ENCODE results near the gene WDCP.

Gene WDCP

GRCh38 chr2:24011250-24012104 is 35.7 kb downstream of the WDCP start:
- Histone ChIP-seq H2AFZ (ENCODE audit: low read length, unreplicated experiment) (no peak overlapping the region), H3K4me1 (ENCODE audit: control insufficient read depth, insufficient read depth, low read length, unreplicated experiment) (peaks cover 24% of the 10 kb centered on the region), H3K27me3 (ENCODE audit: insufficient read depth, low read length) (no peaks in the 10 kb centered on the region), H3K79me2 (ENCODE audit: control insufficient read depth, insufficient read depth, low read length, unreplicated experiment) (no peaks in the 10 kb centered on the region), H3K36me3 (ENCODE audit: insufficient read depth, low read length) (no peaks in the 10 kb centered on the region), H3K4me3 (ENCODE audit: low read depth, low read length) (no peak overlapping the region), H3K27ac (ENCODE audit: low read depth, low read length) (no peak overlapping the region)

GRCh38 chr2:24010477-24011249 is 36.5 kb downstream of the WDCP start:
- Histone ChIP-seq H3K4me3 (ENCODE audit: low read depth, low read length) (peak overlapping the region; percentile 71), H3K27ac (ENCODE audit: low read depth, low read length) (no peak overlapping the region), H2AFZ (ENCODE audit: low read length, unreplicated experiment) (peak overlapping the region; percentile 28)

GRCh38 chr2:24009680-24010476 is 37.3 kb downstream of the WDCP start, which contains the start of gene MFSD2B:
TSS of gene MFSD2B (plus strand) at chr2:24010085. CDS start at chr2:24010097, 12 bp downstream.
- H2AFZ ChIP-seq (ENCODE audit: low read length, unreplicated experiment), result peak within 1 kb of the TSS; percentile 28
- no peaks in the 10 kb centered on the region for H3K79me2 ChIP-seq (ENCODE audit: control insufficient read depth, insufficient read depth, low read length, unreplicated experiment)
- H3K27me3 ChIP-seq (ENCODE audit: insufficient read depth, low read length), result no peaks in the 10 kb centered on the region
- H3K36me3 ChIP-seq (ENCODE audit: insufficient read depth, low read length), result no peaks in the 10 kb centered on the region
- peak within 1 kb of the TSS; percentile 71 for H3K4me3 ChIP-seq (ENCODE audit: low read depth, low read length)
- no peak within 1 kb of the TSS for H3K27ac ChIP-seq (ENCODE audit: low read depth, low read length)
- peaks cover 13% of the 10 kb centered on the region for H3K4me1 ChIP-seq (ENCODE audit: control insufficient read depth, insufficient read depth, low read length, unreplicated experiment)

More at GRCh38 chr2:24010477-24011249, 36.5 kb downstream of the WDCP start:
- Histone ChIP-seq H3K79me2 (ENCODE audit: control insufficient read depth, insufficient read depth, low read length, unreplicated experiment) (no peaks in the 10 kb centered on the region), H3K4me1 (ENCODE audit: control insufficient read depth, insufficient read depth, low read length, unreplicated experiment) (peaks cover 16% of the 10 kb centered on the region), H3K27me3 (ENCODE audit: insufficient read depth, low read length) (no peaks in the 10 kb centered on the region), H3K36me3 (ENCODE audit: insufficient read depth, low read length) (no peaks in the 10 kb centered on the region)

GRCh38 chr2:24009367-24009679 is 37.9 kb downstream of the WDCP start:
- Histone ChIP-seq H3K4me3 (ENCODE audit: low read depth, low read length) (peak overlapping the region; percentile 71; the same call in 1 of the 2 replicates), H3K79me2 (ENCODE audit: control insufficient read depth, insufficient read depth, low read length, unreplicated experiment) (no peaks in the 10 kb centered on the region), H3K27me3 (ENCODE audit: insufficient read depth, low read length) (no peaks in the 10 kb centered on the region), H3K27ac (ENCODE audit: low read depth, low read length) (no peak overlapping the region), H3K4me1 (ENCODE audit: control insufficient read depth, insufficient read depth, low read length, unreplicated experiment) (peaks cover 8% of the 10 kb centered on the region), H2AFZ (ENCODE audit: low read length, unreplicated experiment) (no peak overlapping the region), H3K36me3 (ENCODE audit: insufficient read depth, low read length) (no peaks in the 10 kb centered on the region)

- Histone ChIP-seq H3K4me1 (ENCODE audit: control insufficient read depth, insufficient read depth, low read length, unreplicated experiment) (peaks cover 8% of the 10 kb centered on the region), H3K27ac (ENCODE audit: low read depth, low read length) (no peak overlapping the region), H3K79me2 (ENCODE audit: control insufficient read depth, insufficient read depth, low read length, unreplicated experiment) (no peaks in the 10 kb centered on the region), H2AFZ (ENCODE audit: low read length, unreplicated experiment) (no peak overlapping the region), H3K4me3 (ENCODE audit: low read depth, low read length) (peak overlapping the region; percentile 60; the same call in 1 of the 2 replicates), H3K36me3 (ENCODE audit: insufficient read depth, low read length) (no peaks in the 10 kb centered on the region), H3K27me3 (ENCODE audit: insufficient read depth, low read length) (no peaks in the 10 kb centered on the region)
Observed at GRCh38 chr2:24008672-24009366, 38.4 kb downstream of the WDCP start.

GRCh38 chr2:24007693-24008092 is 39.5 kb downstream of the WDCP start:
- peaks cover 5% of the 10 kb centered on the region for H3K4me1 ChIP-seq (ENCODE audit: control insufficient read depth, insufficient read depth, low read length, unreplicated experiment)
- H3K27ac ChIP-seq (ENCODE audit: low read depth, low read length), result no peak overlapping the region
- H2AFZ ChIP-seq (ENCODE audit: low read length, unreplicated experiment), result no peak overlapping the region
- H3K36me3 ChIP-seq (ENCODE audit: insufficient read depth, low read length), result no peaks in the 10 kb centered on the region
- H3K4me3 ChIP-seq (ENCODE audit: low read depth, low read length), result no peak overlapping the region
- no peaks in the 10 kb centered on the region for H3K27me3 ChIP-seq (ENCODE audit: insufficient read depth, low read length)
- no peaks in the 10 kb centered on the region for H3K79me2 ChIP-seq (ENCODE audit: control insufficient read depth, insufficient read depth, low read length, unreplicated experiment)

GRCh38 chr2:23994567-23994966 is 52.6 kb downstream of the WDCP start:
- H3K4me1 ChIP-seq (ENCODE audit: control insufficient read depth, insufficient read depth, low read length, unreplicated experiment), result no peaks in the 10 kb centered on the region
- no peaks in the 10 kb centered on the region for H3K79me2 ChIP-seq (ENCODE audit: control insufficient read depth, insufficient read depth, low read length, unreplicated experiment)
- H3K27ac ChIP-seq (ENCODE audit: low read depth, low read length), result no peak overlapping the region
- no peak overlapping the region for H2AFZ ChIP-seq (ENCODE audit: low read length, unreplicated experiment)
- H3K4me3 ChIP-seq (ENCODE audit: low read depth, low read length), result no peak overlapping the region
- no peaks in the 10 kb centered on the region for H3K36me3 ChIP-seq (ENCODE audit: insufficient read depth, low read length)
- no peaks in the 10 kb centered on the region for H3K27me3 ChIP-seq (ENCODE audit: insufficient read depth, low read length)

- Histone ChIP-seq H3K4me1 (ENCODE audit: control insufficient read depth, insufficient read depth, low read length, unreplicated experiment) (no peaks in the 10 kb centered on the region), H3K79me2 (ENCODE audit: control insufficient read depth, insufficient read depth, low read length, unreplicated experiment) (no peaks in the 10 kb centered on the region), H3K36me3 (ENCODE audit: insufficient read depth, low read length) (no peaks in the 10 kb centered on the region), H3K4me3 (ENCODE audit: low read depth, low read length) (no peak overlapping the region), H3K27ac (ENCODE audit: low read depth, low read length) (no peak overlapping the region), H2AFZ (ENCODE audit: low read length, unreplicated experiment) (no peak overlapping the region), H3K27me3 (ENCODE audit: insufficient read depth, low read length) (no peaks in the 10 kb centered on the region)
Observed at GRCh38 chr2:23993736-23994269, 53.4 kb downstream of the WDCP start.

- no peaks in the 10 kb centered on the region for H3K36me3 ChIP-seq (ENCODE audit: insufficient read depth, low read length)
- no peaks in the 10 kb centered on the region for H3K79me2 ChIP-seq (ENCODE audit: control insufficient read depth, insufficient read depth, low read length, unreplicated experiment)
- H3K27me3 ChIP-seq (ENCODE audit: insufficient read depth, low read length), result no peaks in the 10 kb centered on the region
- H2AFZ ChIP-seq (ENCODE audit: low read length, unreplicated experiment), result no peak overlapping the region
- no peak overlapping the region for H3K4me3 ChIP-seq (ENCODE audit: low read depth, low read length)
- no peak overlapping the region for H3K27ac ChIP-seq (ENCODE audit: low read depth, low read length)
- no peaks in the 10 kb centered on the region for H3K4me1 ChIP-seq (ENCODE audit: control insufficient read depth, insufficient read depth, low read length, unreplicated experiment)
Observed at GRCh38 chr2:23992931-23993330, 54.3 kb downstream of the WDCP start.

- Histone ChIP-seq H2AFZ (ENCODE audit: low read length, unreplicated experiment) (no peak overlapping the region), H3K4me3 (ENCODE audit: low read depth, low read length) (no peak overlapping the region), H3K4me1 (ENCODE audit: control insufficient read depth, insufficient read depth, low read length, unreplicated experiment) (no peaks in the 10 kb centered on the region), H3K36me3 (ENCODE audit: insufficient read depth, low read length) (peaks cover 2% of the 10 kb centered on the region; the same call in 1 of the 2 replicates), H3K27ac (ENCODE audit: low read depth, low read length) (no peak overlapping the region), H3K79me2 (ENCODE audit: control insufficient read depth, insufficient read depth, low read length, unreplicated experiment) (no peaks in the 10 kb centered on the region), H3K27me3 (ENCODE audit: insufficient read depth, low read length) (no peaks in the 10 kb centered on the region)
Observed at GRCh38 chr2:23988371-23988770, 58.8 kb downstream of the WDCP start.
